Measurements from ENCODE around the gene C8A. TPM values are rescaled to one million over a fixed set of nuclear protein-coding genes. Genes with fewer than 3 reads are reported as not detected.

Gene C8A
- total RNA-seq, 1 donor from 2014 or later = not detected

DNA sequence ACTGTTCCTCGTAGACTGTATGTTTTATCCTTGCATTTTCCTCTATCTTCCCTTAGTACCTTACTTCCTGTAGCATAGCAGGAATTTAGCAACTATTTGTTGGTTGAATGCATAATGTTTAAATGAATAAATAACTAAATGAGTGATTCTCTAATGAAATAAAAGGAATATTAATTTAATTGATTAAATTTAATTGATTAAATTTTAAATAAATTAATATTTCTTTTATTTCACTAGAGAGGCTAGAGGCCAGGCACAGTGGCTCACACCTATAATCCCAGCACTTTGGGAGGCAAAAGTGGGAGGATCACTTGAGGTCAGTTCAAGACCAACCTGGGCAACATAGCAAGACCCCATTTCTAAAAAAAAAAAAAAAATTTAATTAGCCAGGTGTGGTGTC is 85.4 kb downstream of the C8A start:
- intact Hi-C loops (cut with DNase I) = no loop called here
- DNase-seq = no peak
- no peak for ATAC-seq (ENCODE audit: poor library complexity)

DNA sequence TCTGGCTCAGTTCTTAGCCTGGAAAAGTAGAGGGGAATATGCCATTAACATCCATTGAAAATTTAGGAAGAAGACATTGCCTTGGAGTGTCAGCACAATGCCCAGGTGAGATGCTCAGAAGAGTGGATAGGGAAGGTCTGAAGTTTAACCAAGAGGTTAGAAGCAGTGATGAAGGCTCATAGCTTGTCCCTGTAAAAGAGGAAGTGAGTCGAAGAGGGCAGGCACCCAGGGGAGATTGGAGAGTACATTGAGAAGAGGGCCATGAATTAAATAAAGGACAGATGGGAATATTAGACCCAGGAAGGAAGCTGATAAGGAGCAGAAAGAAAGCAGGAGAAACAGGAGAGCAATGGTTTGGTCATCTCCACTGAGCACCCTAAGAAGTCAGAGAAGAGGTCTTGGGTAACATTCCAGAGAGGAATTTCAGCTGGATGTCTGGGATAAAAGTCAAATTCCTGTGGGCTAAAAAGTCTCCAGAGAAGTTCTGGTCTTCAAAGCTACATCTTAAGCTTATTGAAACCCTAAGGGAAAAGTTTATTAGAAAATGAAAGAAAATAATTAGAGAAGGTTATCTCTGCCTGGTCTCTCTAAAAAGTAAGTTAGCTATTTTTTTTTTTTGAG is 93.9 kb downstream of the C8A start:
- DNase-seq (no peak), ATAC-seq (ENCODE audit: poor library complexity) (no peak)
- intact Hi-C loops (cut with DNase I) = no loop called here

DNA sequence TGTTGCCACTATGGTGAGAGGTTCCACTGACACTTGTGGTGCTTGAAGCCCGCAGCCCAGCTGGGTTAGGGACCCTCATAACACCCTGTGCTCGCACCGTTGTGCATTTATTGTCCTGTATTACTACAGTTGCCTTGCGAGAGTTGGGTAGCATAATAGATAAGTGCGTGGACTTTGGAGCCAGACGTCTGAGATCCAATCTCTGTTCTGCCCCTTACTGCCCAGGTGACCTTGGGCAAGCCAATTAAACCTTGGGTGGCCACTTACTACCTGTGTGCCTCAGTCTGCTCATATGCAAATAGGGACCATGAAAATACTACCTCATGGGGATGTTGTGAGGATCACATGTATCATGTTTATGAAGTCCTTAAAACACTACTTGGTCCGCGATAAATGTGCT is 97.9 kb downstream of the C8A start:
- intact Hi-C loops (cut with DNase I) = no loop called here
- ATAC-seq (ENCODE audit: poor library complexity) (no peak), DNase-seq (no peak)

DNA sequence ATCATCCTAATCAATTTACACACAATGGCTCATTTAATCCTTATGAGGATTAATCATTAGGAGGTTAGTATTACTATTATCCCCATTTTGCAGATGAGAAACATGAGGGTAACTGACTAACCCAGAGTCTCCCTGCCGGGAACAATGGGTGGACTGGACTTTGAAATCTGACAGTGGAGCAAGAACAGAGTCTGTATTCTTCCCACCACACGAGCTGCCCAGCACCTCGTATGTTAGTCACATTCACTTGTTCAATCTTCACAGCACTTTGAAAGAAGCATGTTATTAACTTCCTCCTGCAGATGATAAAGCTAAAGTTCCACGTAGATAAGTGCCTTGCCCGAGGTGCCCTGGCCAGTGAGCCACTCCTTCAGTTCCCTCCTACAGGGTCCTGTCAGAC is 98.8 kb downstream of the C8A start:
- intact Hi-C loops (cut with DNase I) = no loop called here
- ATAC-seq (ENCODE audit: poor library complexity) (no peak), DNase-seq (no peak)

DNA sequence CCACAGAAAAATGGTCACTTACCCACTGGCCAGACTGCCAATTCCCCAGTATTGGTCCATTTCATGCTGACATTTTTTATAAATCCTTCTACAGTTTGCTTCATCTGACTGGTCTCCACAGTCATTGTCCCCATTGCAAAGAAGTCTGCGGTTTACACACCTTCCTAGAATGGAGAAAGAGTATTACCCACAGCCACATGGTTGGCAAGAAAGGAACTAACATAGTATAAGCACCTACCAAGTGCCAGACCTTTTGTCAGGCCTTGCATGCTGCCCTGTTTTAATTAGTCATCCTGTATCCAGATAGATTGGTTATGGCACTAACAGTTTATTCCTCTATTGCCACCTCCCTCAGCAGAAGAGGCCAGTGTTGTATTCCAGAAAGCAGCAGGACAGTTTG is 100.1 kb downstream of the C8A start:
- no peak for ATAC-seq (ENCODE audit: poor library complexity)
- intact Hi-C loops (cut with DNase I) = no loop called here

DNA sequence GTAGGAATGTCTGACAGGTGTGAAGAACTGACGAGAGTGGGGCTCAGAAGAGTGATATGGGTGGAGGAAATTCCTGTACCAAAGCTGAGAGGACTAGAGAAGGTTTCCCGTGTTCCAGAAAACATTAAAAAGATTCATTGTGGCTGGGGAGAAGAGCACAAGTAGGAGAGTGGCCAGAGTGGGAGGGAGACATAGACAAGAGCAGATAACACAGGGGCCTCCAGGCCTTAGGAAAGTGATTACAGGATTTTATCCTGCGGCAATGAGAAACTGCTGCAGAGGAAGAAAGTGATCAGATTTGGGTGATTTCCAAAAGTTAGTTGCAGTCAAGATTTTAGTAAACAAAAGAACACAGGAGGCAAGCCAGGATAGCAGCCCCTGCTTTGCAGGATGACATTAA is 103.3 kb downstream of the C8A start:
- ATAC-seq (ENCODE audit: poor library complexity) (no peak), DNase-seq (no peak)
- intact Hi-C loops (cut with DNase I) = no loop called here

More for the DNA sequence above, 100.1 kb downstream of the C8A start:
- no peak for DNase-seq

DNA sequence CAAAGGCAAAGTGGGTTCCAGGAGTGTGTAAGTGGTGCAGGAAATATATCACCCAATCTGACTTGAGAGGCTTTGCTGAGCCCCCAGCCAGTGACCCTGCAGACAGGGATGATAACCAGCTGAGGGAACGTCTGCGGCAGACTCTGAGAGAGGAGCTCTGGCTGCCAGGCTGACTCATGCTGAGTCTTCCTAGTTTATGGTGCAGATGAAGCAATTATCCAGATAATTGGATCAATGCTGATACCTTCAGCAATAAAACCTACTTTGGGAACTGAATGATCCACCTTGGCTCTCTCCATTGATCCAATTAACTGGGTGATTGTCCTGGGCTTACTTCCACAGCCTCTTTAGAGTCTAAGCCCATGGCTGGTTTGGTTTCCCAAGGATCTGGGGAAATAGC is 103.9 kb downstream of the C8A start:
- no peak for DNase-seq
- ATAC-seq (ENCODE audit: poor library complexity) = no peak
- intact Hi-C loops (cut with DNase I) = no loop called here

DNA sequence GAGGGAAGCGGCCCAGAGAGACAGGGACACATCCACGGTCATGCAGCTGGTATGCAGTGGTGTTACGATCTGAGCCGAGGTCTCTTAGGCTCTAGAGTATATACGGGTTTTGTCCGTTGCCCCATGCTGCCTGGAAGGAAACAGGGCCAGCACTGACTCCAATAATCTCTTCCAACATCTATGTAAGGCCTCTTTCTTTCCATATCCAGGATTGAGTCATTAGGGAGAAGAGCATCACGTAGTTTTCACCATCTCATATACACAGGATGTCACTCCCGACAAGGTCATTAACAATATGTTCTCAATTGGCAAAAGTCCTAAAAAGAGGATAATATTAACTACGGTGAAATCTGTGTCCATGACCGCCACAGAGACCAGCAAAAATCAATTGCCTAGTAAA is 106.8 kb downstream of the C8A start:
- intact Hi-C loops (cut with DNase I) = no loop called here
- no peak for ATAC-seq (ENCODE audit: poor library complexity)
- no peak for DNase-seq

DNA sequence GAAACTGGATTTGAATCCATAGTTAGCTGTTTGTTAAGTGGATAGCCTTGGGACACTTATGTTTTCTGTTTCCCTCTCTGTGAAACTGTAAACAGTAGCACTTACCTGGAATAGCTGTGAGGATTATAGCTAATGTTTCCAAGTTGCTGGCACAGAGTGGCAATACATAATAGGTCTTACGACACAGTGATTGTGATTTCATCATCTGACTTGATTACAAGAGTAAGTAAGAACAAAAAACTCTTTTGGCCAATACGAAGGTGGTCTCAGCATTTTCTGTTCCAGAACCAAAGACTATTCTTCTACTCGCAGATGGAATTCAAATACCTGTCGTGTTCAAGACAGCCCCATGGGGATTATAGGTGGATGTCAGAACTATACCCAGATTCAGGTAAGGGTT is 109.1 kb downstream of the C8A start:
- no peak for DNase-seq
- no peak for ATAC-seq (ENCODE audit: poor library complexity)
- intact Hi-C loops (cut with DNase I) = no loop called here

DNA sequence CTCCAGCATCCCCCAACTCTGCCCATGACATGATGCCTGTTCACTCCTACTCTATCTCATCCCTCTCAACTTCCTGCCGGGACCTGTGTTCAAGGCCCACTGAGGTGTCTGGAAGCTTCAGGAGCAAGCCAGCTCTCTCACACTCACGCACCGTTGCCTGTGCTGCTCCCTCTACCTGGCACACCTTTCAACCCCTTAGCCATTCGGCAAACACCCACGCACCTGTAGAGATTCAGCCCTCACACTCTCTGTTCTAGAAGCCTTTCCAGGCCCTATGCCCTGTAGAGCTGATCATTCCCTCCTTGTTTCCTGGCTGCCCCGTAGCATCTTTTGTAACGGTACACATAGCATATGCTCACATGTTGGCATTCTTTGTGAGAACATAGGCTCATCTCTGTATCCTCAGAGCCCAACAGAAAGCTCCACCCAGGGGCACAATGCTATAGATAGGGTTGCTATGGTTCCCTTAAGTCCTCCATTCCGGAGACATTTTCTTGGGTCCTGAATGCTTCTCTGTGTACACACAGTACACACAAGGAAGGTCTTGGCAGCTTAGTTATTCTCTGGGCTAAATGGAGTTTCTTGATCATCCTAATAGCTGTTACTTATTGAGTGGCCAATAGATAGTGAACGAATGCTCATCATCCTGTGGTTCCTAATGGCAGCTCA is 109.9 kb downstream of the C8A start:
- DNase-seq (no peak), ATAC-seq (ENCODE audit: poor library complexity) (no peak)
- intact Hi-C loops (cut with DNase I) = no loop called here

DNA sequence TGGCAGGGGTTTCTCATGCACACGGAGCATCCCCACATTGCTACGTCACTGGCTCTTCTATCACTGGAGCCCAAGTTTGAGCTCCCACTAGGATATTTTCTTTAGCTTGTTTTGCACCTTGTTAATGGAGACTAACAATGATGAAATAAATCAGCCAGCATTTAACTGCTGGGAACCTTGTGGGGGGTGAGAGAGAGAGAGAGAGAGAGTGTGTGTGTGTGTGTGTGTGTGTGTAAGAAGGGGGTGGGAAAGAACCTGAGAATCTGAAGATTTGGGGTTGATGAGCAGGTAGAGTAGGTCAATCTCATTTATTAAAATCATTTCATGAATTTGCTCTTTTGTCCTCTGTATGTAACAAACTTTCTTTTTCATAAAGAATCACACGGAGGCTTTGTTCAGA is 110.6 kb downstream of the C8A start:
- DNase-seq (no peak), ATAC-seq (ENCODE audit: poor library complexity) (no peak)
- intact Hi-C loops (cut with DNase I) = no loop called here

DNA sequence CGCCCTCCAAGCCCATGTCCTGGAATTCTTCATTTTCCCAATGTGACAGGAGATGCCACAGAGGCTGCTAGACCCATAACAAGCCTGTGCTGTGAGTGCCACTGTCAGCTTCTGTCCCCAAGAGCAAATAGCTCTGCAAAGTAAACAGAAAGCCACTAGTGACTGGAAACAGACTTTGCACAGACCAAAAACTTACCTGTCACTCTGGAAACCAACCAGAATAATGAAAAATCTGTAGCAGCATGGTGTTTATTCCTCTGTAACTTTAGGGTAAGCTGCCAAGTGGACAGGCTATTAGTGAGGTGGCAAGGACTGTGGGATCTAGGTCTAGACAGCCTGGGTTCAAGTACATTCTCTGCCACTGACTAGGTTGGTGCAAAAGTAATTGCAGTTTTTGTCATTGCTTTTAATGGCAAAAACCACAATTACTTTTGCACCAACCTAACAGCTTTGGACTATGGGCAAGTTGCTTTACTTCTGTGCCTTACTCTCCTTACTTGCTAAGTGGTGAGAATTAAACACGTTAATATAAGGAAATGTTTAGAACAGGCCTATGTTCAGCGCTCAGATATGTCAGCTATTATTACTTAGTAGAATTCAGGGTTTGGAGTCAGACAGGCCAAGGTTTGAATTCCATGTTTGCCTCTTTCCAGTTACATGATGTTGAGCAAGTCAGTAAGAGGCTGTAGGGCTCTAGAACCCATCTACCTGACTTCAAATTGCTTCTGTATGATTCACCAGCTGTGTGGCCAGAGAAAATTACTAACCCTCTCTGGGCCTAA is 111.5 kb downstream of the C8A start, which contains the start of gene C8B:
Gene C8B, minus strand, starts transcription at position 100 of the 782 bp plus-strand sequence. Its CDS starts 67 bp downstream, at position 33.
- DNase-seq (no peak), ATAC-seq (ENCODE audit: poor library complexity) (no peak)
- intact Hi-C loops (cut with DNase I) = no loop called here

DNA sequence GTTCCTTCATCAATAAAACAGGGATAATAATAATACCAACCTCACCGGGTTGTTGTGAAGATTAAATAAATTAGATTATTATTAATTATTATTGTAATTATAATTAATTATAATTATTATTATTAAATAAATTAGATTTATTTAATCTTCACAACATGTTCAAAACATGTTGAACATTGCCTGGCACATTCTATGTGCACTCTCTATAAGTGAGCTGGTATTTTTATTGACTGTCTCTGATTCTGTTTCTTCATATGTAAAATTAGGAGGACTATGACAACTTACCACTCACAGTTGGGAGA is 112.1 kb downstream of the C8A start:
- intact Hi-C loops (cut with DNase I) = no loop called here
- no peak for DNase-seq
- no peak for ATAC-seq (ENCODE audit: poor library complexity)

DNA sequence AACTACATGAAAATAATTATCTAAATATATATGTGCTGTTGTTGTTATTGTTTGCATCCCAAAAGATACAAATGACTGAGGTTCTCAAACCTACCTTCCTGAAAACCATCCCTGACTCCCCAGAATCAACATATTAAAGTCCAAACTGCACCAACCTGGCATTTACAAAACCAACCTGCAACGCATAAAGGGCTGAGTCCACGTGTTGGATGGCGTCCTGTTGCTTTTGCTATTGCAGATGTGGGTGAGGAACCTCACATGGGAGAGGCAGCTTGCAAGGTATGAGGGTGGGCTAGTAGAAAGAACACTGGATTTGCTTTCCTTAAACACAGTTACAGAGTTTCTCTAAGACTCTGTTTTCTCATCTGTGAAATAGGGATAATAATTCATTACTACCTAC is 112.8 kb downstream of the C8A start:
- DNase-seq = no peak
- intact Hi-C loops (cut with DNase I) = no loop called here
- no peak for ATAC-seq (ENCODE audit: poor library complexity)

Other genes with a start within 250 kb of the C8A start
- gene PRKAA2, start 209.5 kb upstream of the C8A start, total RNA-seq = 77.2 TPM
- 14.3 TPM for gene FYB2, start 35.4 kb upstream of the C8A start, total RNA-seq
- gene C8B, start 111.2 kb downstream of the C8A start, total RNA-seq = not detected

Data from Right ventricle myocardium superior (tissue), 1 donor.